Uterus (tissue), 2 donors: Measurements from ENCODE around the gene NUP107.

Experiments used
- CTCF ChIP-seq, 4 experiments: fragments of 200-600 bp in 2 of 4; fragments of 450-650 bp in 2 of 4; sonication (generic) in 2 of 4; IDR thresholded peaks; one replicate each; pipeline ENCODE4 v1.5.1; 2016 to 2019; ENCODE audit warnings: antibody characterized with exemption in 4 of 4, mild to moderate bottlenecking in 2 of 4, moderate library complexity in 1 of 4
- POLR2A ChIP-seq, 2 donors: fragments of 450-650 bp; IDR thresholded peaks; one replicate each; pipeline ENCODE4 v1.6.1; 2016; ENCODE audit warnings: antibody characterized with exemption in 2 of 2, mild to moderate bottlenecking in 1 of 2, moderate library complexity in 1 of 2

- no peak for TF ChIP-seq POLR2A (IDR thresholded peaks at IDR 0.05)
- TF ChIP-seq CTCF (IDR thresholded peaks at IDR 0.05) = no peak
Observed at GRCh38 chr12:68772714-68773113, 85.9 kb downstream of the NUP107 start.
